Pancreas (tissue), 10 donors: Measurements from ENCODE around the gene TXNL4A. TPM values are rescaled to one million over a fixed set of nuclear protein-coding genes. Genes with fewer than 3 reads are reported as not detected.

Source experiments
- ATAC-seq, 4 donors: fragments of 200-7000 bp; cut with Tn5 transposase; one replicate each; pipeline versions ENCODE4 v1.8.0 to v1.9.1; 2020; ENCODE audit warnings: mild to moderate bottlenecking in 4 of 4, moderate library complexity in 4 of 4
- DNase-seq, 6 donors: peaks; one replicate each; pipeline ENCODE4 v3.0.0-alpha.2; 2020
- FAIRE-seq: peaks from 2 replicates; lab custom pipeline; 2012; peaks lifted over from hg19 to GRCh38; lab: Jason Lieb, UNC
- H3K27ac ChIP-seq, 4 donors: fragments of 200-600 bp; sonication (generic); 1 replicate in 3 of 4; 2 replicates in 1 of 4; pipeline versions ENCODE4 v1.5.0 to v1.8.0; 2020
- H3K27me3 ChIP-seq, 4 donors: fragments of 200-600 bp; one replicate each; pipeline ENCODE4 v1.8.0; 2021
- H3K36me3 ChIP-seq, 3 donors: fragments of 200-600 bp; sonication (generic) in 1 of 3; one replicate each; pipeline versions ENCODE4 v1.5.0 to v1.8.0; 2020 to 2021
- H3K4me1 ChIP-seq, 3 donors: fragments of 200-600 bp; one replicate each; pipeline ENCODE4 v1.8.0; 2021
- H3K4me3 ChIP-seq, 4 donors: fragments of 200-600 bp; sonication (generic) in 2 of 4; one replicate each; pipeline versions ENCODE4 v1.5.0 to v1.8.0; 2020 to 2021
- H3K9me3 ChIP-seq, 4 donors: fragments of 200-600 bp; one replicate each; pipeline ENCODE4 v1.8.0; 2021
- CTCF ChIP-seq, 4 donors: fragments of 200-600 bp; sonication (generic) in 3 of 4; IDR thresholded peaks; one replicate each; pipeline versions ENCODE4 v1.5.0 to v1.8.0; 2021; ENCODE audit warnings: antibody characterized with exemption in 4 of 4
- WGBS, 2 donors: extraction: QIAGEN DNeasy Blood & Tissue Kit; methylation state at CpG; one replicate each; pipeline ENCODE4 v1.1.7; 2013; 5-methylcytosine and 5-hydroxymethylcytosine counted together
- intact Hi-C, 3 donors: fragments of 100-400 bp; cut with DNase I; formaldehyde crosslinking; loops; one replicate each; pipeline versions ENCODE4 v1.11.1 to v1.14.2; 2022
- polyA plus RNA-seq, 2 donors: library from polyadenylated mRNA; stranded (reverse); fragments of 200-250 nt; gene quantifications; one replicate each; pipeline ENCODE4 v1.2.3, GENCODE V29; 2013
- total RNA-seq, 6 donors: library from RNA; stranded (reverse); fragmentation: NEBNext Ultra II Directional in 4 of 6; extraction: Animal tissue kit (Norgen Biotek cat#: 25700) in 4 of 6; gene quantifications; one replicate each; pipeline versions ENCODE4 v1.2.1 to v1.2.4, GENCODE V29; 2021 to 2023
- donor health status: healthy with polysubstance abuse.
- donor health status: DM: no; HTN: no; CAD: no; lungs with moderate emphysema.
- donor health status: DM: no; HTN: no; CAD: no.
- donor health status: control.
- donor health status: control.
- donor health status: Bipolar disorder and iron deficiency.
- donor health status: DM: yes; HTN: yes; CAD: no.
- donor health status: DM: no; HTN: no; CAD: no.
- donor health status: DM: no; HTN: no; CAD: no.
- donor health status: DM: yes; HTN: yes; CAD: no.

The TXNL4A gene
- total and polyA plus RNA-seq, 8 donors = 40.5 to 64.6 (median 49.0) TPM

DNA sequence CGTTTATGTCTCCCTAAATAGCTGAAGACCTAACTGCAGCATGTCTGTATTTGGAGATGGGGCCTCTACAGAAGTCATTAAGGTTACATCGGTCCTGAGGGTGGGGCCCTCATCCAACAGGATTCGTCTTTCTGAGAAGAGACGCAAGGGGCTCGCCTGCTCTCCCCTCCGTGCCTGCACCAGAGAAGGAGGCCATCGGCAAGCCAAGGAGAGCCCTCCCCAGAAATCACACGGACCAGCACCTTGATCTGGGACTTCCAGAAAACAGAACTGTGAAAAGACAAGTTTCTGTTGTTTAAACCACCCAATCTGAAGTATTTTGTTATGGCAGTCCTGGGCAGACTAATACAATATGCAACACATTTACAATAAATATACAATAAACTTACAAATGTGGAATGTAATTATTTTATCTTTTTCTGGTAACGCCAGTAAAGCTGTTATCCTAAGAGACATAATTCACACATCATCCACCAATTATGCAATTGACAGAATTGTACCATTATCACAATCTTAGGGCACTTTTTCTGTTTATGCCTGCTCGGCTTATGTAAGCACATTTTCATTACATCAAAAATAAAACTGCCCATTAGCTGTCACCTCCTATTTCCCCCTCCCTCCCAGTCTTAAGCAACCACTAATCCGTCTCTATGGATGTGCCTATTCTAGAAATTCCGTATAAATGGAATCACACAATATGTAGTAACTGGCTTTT lies 17.8 kb downstream of the TXNL4A start:
- 84 to 87% methylated on average over 12 of the region's 12 CpGs for WGBS, 2 donors

DNA sequence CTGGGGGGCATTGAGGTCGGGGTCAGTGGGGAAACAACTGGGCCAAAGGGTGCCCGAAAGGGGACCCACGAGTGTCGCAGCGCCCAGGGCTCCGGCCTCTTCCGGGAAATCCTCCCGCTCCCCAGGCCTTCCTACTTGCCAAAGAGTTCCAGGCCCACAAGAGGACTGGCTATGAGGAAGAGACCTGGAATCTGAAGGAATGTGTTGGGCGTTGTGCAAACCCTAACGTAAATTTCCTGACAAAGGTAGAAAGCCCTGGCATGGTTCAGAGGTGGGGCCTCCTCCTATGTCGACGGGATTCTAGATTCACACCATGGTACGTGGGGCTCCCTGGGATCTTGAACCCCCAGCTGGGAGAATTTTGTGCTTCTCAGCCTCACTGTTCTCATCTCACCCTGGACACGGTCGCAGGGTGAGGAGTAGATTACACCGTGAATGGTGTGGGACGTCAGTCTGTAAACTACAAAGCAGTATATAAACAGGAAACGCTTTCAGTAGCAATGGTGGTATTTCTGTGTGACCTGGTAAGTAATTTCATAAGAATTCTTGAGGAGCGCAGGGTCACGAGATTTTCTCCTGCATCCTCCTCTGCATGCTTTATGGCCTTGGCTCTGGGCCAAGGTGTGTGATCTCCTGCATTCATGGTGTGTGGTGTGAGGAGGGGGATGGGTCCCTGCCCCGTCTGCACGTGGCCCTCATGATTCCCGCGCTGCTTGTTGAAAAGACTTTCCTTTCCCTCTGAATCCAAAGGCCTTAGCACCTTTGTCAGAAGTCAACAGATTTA lies 23.1 kb downstream of the TXNL4A start:
- peak; percentile 67 to 78 (median 76) for ATAC-seq
- Histone ChIP-seq H3K36me3 (peaks cover 0 to 13% (median 0%) of the 10 kb centered on the region in 3 donors), H3K27me3 (no peaks in the 10 kb centered on the region), H3K27ac (peak overlapping the region; percentile 77 to 86 (median 82)), H3K4me3 (peak overlapping the region; percentile 51 to 69 (median 56)), H3K9me3 (no peaks in the 10 kb centered on the region), H3K4me1 (peaks cover 0 to 4% (median 0%) of the 10 kb centered on the region in 3 donors)
- FAIRE-seq = no peak
- intact Hi-C loops = no loop called here
- TF ChIP-seq CTCF (IDR thresholded peaks at IDR 0.05) = no peak
- peak in 5 of 6 donors; percentile 52 to 72 (median 70) for DNase-seq
- 2 to 3% methylated on average over 24 of the region's 24 CpGs for WGBS, 2 donors

More for the DNA sequence above, 17.8 kb downstream of the TXNL4A start:
- H3K27ac ChIP-seq = no peak overlapping the region
- ATAC-seq = no peak
- DNase-seq = peak in 2 of 6 donors; percentile 9 to 20
- TF ChIP-seq CTCF (IDR thresholded peaks at IDR 0.05) = no peak
- intact Hi-C loops = no loop called here
- no peaks in the 10 kb centered on the region for H3K27me3 ChIP-seq
- H3K36me3 ChIP-seq = peaks cover 0 to 18% (median 14%) of the 10 kb centered on the region in 3 donors
- H3K4me1 ChIP-seq = peaks cover 0 to 2% (median 0%) of the 10 kb centered on the region in 3 donors
- no peak for FAIRE-seq
- H3K9me3 ChIP-seq = no peaks in the 10 kb centered on the region
- H3K4me3 ChIP-seq = no peak overlapping the region

- Histone ChIP-seq H3K36me3 (peaks cover 0 to 10% (median 0%) of the 10 kb centered on the region in 3 donors), H3K27ac (peak within 1 kb of the TSS; percentile 77 to 86 (median 82)), H3K4me1 (peaks cover 0 to 4% (median 0%) of the 10 kb centered on the region in 3 donors), H3K4me3 (peak within 1 kb of the TSS; percentile 51 to 69 (median 56)), H3K27me3 (no peaks in the 10 kb centered on the region), H3K9me3 (no peaks in the 10 kb centered on the region)
- FAIRE-seq = no peak
- peak in 3 of 4 donors; percentile 11 to 33 (median 17) for TF ChIP-seq CTCF (IDR thresholded peaks at IDR 0.05)
- ATAC-seq = peak; percentile 92 to 95 (median 94)
- WGBS, 2 donors = 0 to 1% methylated on average over 42 to 73 of the region's 73 CpGs
- intact Hi-C loops = no loop called here
- DNase-seq = peak; percentile 71 to 95 (median 86)
These were observed 23.8 kb downstream of the TXNL4A start, which contains the start of gene HSBP1L1 for GRCh38 chr18:79964330-79965118. TSS of gene HSBP1L1 (plus strand) at chr18:79964643. CDS start at chr18:79964736, 93 bp downstream.

- peak overlapping the region; percentile 77 to 86 (median 82) for H3K27ac ChIP-seq
- no peaks in the 10 kb centered on the region for H3K9me3 ChIP-seq
- 74 to 77% methylated on average over 29 to 30 of the region's 30 CpGs for WGBS, 2 donors
- peaks cover 0 to 4% (median 0%) of the 10 kb centered on the region in 3 donors for H3K4me1 ChIP-seq
- no peaks in the 10 kb centered on the region for H3K27me3 ChIP-seq
- TF ChIP-seq CTCF (IDR thresholded peaks at IDR 0.05) = no peak
- H3K36me3 ChIP-seq = peaks cover 0 to 10% (median 0%) of the 10 kb centered on the region in 3 donors
- intact Hi-C loops = no loop called here
- peak in 1 of 6 donors; percentile 20 for DNase-seq
- ATAC-seq = no peak
- FAIRE-seq = no peak
- peak overlapping the region; percentile 51 to 69 (median 56) for H3K4me3 ChIP-seq
These were observed 24.6 kb downstream of the TXNL4A start for GRCh38 chr18:79963658-79964329.
